ENCODE measurements around the gene METTL5.
A peak's percentile ranks its signal among the peaks of the same experiment; 100 is the strongest.

DNA sequence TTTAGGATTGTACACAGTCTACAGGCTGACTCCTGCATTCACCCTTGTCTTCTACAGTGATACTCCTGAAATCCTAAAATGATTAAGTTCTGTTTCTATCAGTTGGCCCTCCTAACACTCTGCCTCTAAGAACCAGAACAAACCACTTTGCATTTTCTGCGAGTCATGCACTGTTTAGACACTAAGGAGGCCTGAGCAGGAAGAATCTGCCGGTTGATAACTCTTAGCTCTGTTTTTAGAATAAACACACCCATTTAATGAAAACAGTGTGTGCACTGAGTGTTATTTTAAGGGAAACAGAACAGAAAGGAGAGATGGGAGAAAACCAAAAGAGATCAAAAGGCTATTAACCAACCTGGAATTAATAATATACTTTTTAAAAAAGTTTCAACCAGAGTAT is 48.9 kb downstream of the METTL5 start:
- peak in 1 of 2 donors; percentile 11 for TF ChIP-seq POLR2A (IDR thresholded peaks at IDR 0.05)
- no peak for TF ChIP-seq CTCF (IDR thresholded peaks at IDR 0.05)
